Measurements from ENCODE around the gene MRM2.

GRCh38 chr7:2186166-2186565 is 55.8 kb downstream of the MRM2 start:
- no peak for TF ChIP-seq CTCF (IDR thresholded peaks at IDR 0.05)
- no peak for TF ChIP-seq POLR2A (IDR thresholded peaks at IDR 0.05)

All from Peyer's patch (tissue), 4 donors.